Daoy (cell line): ENCODE measurements around the gene GARNL3. TPM values are rescaled to one million over a fixed set of nuclear protein-coding genes. Genes with fewer than 3 reads are reported as not detected.

Source experiments
- DNase-seq: peaks from one replicate; pipeline ENCODE4 v3.0.0-alpha.2; 2015; ENCODE audit warnings: low read depth
- total RNA-seq: library from RNA; depleted of rRNA; stranded (reverse); fragments of >200 nt; shearing (Covaris generic); gene quantifications from 2 replicates; pipeline ENCODE4 v1.2.3, GENCODE V29; 2014

GARNL3 gene
- total RNA-seq, 1 experiment from 2014 or later: 3.5 TPM

DNA sequence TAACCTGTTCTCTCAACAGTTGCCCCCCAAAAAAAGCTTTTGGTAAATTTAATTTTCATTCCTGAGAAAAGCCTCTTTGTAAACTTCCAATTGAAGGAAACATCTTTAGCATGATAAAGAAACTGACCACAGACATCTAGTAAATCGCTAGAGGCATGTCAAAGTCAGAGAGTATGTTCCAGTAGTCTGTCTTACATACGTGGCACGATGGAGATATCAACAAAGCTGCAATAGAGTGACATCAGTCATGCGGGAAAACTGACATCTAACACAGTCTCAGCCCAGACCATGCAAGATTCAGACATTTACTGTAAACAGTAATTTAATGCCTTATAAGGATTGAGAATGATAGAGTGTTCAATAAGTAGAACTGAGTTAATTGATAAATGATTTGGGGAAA, 45.1 kb downstream of the GARNL3 start:
- DNase-seq: no peak

DNA sequence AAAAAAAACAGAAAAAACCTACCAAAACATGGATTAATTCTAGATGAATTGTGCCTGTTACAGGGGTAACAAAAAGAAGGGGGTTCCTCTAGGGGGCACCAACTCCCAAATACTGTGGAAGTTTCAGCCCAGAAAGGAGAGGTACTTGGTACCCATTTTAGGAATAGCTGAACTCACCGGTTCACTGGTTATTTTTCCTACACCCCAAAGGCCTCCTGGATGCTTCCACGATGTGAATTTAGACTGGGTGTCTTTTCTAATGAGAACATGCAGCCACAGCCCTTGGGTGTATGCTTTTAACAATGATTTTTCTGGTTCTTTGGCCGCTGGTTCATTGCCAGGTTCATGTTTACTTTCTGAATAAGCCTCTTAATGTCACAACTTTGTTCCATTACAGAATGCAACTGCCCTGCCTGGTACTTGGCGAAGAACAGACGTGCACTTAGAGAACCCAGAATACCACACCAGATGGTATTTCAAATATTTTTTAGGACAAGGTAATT, 46.7 kb downstream of the GARNL3 start:
- DNase-seq: peak; percentile 70

DNA sequence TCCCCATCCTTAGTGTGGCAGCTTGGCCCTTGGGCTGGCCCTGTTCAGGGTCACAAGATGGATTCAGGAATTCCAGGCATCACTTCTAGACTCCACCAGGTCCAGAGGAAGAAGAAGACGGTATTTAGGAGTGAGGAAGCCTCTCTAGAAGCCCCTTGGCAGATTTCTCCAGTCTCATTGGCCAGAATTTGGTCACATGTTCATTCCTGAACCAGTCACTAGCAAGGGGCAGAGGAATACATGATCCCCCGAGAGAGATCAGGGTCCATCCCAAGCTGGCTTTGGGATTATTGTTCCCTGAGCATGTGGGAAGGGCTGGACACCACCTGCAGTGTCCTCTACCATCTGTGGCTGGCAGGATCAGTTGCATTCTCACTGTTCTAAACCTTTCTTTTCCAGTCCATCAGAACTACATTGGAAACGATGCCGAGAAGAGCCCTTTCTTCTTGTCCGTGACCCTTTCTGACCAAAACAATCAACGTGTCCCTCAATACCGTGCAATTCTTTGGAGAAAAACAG, 48.5 kb downstream of the GARNL3 start:
- no peak for DNase-seq

DNA sequence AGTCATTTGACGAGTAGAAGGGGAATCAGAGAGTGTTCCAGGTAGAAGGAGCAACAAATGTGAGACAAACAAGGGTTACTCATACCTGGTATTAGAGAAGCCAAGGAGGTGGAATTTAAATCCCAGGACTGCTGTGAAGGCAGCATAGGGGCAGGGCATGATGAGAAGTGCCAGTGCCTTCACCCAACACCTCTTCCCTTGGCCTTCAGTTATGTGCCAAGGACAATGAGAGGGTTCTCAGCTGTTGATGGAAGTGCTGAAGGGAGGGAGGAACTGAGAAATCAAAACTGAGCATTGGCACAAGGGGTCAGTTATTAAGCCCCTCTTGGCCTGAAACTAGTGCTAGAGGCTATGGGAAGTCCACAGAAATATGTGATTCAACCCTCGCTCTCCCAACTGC, 50.3 kb downstream of the GARNL3 start:
- no peak for DNase-seq

DNA sequence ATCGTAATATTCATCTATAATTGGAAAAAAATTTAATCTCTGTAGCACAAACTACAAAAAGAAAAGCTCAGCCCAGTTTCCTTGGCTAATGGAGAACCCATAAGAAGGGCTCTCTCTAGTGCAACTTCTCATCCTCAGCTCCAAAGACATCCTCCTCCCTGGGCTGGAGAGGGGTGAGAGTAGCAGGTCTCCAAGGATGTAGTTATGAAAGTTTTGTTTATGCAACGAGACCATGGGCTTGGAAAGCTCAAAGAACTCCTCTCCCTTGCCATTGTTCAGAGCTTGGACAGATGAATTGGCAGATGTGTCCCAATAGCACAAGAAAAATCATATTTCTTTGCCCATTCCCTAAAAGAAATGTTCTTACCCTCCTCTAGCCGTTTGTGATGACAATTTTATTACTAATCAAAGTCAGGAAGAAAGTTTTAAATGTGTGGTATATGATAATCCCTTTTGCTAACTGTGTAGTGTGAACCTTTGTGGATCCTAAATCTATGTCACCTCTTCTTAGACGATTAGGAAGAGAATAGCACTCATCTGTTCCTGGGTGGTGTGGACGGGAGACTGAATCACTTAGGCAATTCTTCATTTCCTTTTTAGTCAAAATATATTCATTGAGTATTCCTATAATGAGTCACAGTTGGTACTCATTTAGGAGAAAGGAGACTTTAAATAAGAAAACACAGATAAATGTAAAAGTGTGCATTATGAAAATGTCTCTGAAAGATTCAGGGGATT, 52.2 kb downstream of the GARNL3 start:
- no peak for DNase-seq

DNA sequence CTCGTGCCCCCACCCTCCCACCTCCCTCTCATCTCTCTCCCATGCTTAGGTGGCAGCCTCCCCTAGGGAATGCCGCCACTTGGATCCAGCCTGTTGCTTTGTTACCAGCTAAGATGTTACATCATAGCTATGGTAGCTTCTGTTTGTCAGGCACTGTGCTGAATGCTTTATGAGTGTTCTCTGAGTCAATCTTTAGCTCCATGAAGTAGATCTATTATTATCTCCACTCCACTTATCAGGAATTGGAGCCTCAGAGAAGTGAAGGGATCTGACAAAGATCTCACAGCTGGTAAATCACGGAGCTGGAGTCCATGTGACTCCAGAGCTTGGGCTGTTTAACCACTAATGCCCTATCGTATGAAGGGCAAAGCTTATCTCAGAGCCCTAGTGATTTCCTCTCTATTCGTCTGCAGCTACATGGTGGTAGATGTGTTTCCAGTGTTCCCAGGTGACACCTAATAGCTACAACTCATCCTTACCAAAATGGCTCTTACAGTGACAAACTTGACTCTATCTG, 54.1 kb downstream of the GARNL3 start:
- DNase-seq: peak; percentile 18

DNA sequence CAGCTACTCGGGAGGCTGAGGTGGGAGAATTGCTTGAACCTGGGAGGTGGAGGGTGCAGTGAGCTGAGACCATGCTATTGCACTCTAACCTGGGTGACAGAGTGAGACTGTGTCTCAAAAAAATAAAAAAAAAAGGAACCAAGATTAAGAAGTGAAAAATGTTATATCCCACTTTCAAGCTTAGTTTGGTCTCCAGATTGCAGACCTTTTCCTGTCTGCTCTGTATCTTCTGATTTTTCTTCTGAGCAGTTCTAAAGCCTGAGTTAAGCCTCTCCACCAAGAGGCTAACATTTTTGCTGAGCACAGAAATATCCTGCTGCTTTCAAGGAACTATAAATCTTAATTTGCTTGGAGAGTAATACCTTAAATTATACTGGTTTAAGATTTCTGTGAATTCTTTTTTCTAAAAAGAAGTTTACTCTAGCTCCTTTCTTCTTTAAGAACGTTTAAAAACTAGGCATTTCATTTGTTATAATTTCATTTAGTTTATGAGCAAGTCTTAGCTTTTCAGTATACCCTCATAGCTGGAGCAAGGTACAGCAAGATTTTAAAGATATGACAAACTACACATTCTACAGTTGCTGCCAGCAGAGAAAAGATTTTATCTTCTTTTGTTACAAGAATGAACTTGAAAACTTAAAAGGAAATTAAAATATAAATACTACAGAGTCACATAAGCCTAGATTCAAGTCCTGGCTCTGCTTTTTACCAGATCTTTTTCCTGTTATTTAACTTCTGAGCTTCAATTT, 55.0 kb downstream of the GARNL3 start:
- DNase-seq: no peak

DNA sequence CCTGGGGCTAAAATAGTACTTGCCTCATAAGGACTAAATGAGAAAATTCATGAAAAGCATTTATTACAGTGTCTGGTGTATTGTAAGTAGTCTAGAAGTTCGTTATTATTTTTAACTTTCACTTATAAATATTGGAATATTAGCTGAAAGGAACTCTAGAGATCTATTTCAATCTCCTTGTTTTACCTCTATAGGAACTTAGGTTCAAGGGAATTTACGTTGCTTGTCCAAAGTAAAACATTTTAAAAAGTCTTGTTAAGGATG, 55.5 kb downstream of the GARNL3 start:
- DNase-seq: no peak

DNA sequence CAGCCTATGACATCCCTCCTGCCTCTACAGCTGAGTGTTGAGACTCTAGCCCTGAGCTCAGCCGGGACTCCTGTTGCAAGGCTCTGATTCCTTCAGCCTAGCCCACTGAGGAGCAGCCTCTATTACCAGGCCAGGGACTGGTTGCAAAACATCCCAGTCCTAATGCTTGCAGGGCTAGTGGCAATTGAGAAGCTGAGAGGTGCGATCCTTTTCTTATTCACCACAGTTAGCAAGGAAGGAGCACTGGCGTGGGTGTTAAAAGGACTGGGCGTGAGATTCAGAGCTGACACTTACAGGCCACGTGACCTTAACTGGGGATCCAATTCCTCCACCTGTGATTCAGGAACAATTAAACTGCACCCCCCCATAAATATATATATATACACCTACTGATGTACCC, 58.8 kb downstream of the GARNL3 start:
- no peak for DNase-seq

DNA sequence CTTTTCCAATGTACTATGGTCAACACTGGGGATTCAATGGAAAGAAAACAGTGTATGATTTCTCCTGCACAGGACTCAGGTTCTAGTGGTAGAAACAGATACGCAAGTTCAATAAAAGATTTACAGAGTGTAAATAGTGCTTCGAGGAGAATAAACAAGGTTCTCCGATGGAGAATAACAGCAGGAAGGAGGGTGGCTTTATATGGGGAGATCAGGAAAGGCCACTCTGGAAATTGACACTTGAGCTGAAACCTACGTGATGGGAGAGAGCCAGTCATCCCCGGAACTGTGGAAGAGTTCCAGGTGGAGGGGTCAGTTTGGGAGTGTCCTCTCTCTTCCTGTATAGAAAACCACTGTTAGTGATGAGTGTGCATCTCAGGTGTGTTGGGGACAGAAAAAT, 65.9 kb downstream of the GARNL3 start:
- DNase-seq: no peak

DNA sequence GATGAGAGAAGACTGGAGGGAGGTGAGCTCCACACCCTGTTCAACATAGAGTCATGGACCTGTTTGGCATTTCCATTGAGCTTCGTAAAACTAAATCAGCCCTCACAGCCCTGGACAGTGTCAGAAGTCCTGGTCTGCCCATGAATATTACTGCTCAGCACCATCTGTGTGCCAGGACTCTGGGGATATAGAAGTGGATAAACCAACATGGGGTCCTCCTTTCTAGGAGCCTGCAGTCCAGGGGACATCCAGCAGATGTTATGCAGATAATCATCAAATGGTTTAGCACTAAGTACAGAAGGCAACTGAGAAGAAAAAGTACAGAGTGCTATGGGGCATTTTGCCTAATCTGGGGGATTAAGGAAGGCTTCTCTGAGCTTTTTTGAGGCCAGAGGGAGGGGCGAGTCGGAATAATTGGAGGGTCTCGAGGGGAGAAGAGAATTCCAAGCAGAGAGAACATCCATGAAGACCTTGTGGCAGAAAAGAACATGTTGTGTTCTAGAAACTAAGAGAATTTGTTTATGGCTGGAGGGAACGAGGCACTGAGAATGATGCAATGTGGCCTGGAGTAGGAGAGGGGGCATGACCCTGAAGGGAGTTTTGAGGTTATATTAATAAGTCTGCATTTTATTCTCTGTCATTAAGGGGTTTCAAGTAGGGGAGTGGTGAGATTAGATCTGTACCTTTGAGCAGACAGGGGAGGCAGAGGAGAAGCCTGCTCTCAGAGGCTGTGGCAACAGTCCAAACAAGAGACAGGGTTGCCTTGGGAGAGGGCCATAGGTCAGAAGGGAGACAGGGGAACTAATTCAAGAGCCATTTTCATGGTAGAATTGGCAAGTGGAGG, 68.9 kb downstream of the GARNL3 start:
- DNase-seq: no peak

DNA sequence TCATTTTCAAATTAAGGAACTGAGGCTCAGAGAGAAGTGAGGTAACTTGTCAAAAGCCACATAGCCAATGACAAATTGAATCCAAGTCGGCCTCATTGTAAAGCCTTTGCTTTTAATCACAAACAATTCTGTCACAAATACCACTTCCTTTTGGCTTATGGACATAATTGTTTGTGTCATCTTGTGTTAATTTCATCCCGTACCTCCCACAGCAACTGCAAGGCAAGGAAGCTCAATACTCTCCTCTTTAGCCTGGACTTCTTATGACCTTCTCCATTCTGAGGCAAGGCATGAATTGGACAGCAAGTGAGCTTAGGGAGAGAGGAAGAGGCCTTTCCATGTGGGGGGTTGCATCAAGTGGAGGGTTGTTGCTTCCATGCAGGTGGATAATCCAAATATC, 70.2 kb downstream of the GARNL3 start:
- no peak for DNase-seq

DNA sequence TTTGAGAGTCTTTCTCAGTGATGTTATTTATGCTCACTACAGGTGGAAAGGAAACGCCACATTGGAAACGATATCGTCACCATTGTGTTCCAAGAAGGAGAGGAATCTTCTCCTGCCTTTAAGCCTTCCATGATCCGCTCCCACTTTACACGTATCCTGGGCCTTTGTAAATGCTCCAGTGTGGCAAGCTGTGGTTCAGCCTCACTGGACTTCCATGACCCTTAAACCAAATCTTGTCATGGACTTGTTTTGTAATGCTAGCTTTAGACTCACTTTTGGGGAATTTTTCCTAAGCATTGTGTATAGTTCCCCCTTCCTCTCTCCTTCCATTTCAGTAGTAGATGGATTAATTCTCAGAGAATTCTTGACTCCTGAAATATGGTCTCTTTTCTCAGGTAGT, 71.5 kb downstream of the GARNL3 start:
- peak; percentile 17 for DNase-seq

DNA sequence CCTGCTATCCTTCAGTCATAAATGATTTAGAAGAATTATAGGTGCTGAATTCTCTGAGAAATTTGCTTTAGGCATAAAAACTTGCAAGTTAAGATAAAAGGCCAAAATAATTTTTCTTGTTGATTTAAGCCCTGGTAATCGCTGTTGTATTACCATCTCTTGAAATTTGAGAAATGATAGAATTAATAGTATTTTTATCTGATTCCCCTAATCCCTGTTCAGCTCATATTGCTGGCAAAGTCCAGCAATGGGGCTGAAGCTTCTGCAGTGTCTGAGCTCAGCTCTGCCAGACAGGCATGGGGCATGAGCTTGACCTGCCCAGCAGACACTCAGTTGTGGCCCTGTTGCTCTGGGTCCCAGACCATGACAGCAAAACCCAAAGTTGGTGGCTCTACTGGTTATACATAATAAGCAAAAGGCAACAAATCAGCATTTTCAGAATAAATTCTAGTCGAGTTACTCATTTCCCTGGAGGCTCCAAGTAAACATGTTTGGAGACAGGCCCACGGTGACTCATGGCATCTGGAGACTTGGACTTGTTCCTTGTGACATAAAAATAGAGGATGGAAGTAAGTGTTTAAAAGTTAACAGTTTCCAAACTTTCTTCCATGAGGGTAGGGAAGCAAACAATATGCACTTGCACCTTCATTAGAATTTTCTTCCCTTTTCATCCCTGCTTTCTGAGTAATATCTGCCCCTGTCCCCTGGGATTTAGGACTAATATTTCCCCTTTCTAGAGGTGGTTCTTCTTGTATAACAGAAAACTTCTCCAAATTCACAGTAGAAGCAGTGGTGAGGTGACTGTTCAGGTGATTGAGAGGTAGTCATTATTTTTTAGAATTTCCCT, 72.2 kb downstream of the GARNL3 start:
- DNase-seq: peak; percentile 92

DNA sequence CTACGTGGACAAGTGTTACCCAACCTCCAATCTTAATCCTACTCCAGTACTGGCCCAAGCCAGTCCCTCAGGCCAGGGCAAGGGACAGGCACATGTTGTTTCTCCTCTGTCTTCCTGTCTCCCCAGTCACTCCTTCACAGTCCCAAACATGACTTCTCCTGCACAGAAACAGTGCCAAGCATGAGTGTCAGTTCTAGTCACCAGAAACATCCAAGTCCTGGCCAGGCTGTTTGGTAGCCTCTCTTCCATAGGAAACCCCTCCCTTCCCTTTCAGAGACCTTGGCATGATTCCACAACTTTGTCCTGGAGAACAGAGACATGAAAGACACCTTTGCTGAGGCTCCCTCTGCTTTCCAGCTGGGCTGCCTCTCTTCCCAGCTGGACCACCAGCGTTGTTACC, 76.1 kb downstream of the GARNL3 start:
- no peak for DNase-seq

DNA sequence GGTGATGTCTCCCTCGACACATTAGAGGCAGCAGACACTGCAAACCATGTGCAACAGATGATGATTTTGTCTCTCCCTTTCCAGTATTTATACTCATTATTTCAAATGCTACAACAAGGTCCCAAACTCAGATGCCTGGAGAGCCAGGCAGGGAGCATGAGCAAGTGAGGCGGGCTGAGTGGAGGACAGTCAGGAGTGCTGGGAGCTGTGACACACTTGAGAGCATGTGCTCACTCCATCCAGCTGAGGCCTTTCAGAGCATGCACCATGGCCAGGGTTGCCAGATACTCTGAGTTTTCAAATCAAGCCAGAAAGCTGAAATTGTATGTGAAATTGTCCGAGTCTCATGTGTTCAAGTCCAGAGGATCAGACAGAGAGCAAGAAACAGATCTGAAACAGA, 76.6 kb downstream of the GARNL3 start:
- no peak for DNase-seq

DNA sequence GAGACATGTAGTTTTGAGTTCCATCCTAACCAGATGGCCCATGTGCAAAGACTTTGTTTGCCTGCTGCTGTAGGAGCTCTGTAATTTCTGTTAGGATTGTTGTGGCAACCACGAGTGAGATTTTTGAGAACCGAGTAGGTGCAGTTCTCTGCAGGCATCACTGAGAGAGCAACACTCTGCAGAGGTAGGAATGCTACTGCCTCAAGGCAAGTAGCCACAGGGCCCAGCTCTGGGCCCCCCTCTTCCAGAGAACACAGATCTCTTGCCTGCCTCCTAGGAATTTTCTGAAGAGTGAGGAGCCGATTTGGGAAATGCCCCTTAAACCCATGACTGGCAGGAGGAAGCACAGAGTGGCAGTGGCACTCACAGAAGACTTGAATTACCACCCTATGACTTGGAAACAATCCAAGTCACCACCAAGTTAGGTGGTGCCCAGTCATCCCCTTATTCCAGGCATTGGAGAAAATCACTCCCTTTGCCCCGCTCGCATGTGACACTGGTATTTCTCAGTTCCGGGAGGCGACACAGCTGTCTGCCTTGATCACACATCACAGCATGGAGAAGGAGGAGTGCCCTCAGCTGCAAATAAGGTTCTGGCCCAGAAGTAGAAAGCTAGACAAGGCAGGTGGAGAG, 79.9 kb downstream of the GARNL3 start:
- DNase-seq: no peak

DNA sequence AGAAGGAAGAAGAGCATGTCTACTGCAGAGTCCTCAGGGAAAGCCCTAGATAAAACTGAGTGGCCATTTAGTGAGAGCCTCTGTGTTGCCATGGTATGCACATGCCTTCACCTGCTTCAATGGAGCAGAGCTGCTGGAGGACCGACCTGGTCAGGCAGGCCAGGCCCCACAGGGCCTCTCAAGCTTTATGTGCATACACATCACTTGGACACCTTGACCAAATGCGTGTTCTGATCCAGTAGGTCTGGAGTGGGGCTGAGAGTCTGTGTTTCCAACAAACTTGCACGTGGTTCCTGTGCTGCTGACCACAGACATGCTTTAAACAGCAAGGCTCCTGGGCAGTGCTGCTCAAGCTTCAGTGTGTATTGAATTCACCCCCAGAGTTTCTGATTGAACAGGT, 81.0 kb downstream of the GARNL3 start:
- no peak for DNase-seq

DNA sequence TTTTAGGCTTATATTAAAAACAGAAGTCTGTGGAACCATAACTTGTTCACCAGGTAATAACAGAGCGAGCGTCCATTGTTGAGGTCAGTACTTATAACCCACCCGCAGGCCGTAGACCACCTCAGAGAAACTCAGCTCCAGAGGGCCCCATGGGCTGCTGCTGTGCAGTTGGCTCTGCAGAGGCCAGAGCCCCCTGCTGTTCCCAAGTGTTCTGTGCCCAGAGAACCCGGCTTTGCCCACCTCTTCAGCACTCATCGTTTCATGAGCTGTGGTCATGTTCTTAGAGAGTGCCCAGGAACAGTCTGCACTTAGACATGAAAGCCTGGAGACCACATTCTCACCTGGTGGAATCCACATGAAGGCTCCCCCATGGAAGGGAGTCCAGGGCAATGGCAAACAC, 82.0 kb downstream of the GARNL3 start:
- DNase-seq: no peak

DNA sequence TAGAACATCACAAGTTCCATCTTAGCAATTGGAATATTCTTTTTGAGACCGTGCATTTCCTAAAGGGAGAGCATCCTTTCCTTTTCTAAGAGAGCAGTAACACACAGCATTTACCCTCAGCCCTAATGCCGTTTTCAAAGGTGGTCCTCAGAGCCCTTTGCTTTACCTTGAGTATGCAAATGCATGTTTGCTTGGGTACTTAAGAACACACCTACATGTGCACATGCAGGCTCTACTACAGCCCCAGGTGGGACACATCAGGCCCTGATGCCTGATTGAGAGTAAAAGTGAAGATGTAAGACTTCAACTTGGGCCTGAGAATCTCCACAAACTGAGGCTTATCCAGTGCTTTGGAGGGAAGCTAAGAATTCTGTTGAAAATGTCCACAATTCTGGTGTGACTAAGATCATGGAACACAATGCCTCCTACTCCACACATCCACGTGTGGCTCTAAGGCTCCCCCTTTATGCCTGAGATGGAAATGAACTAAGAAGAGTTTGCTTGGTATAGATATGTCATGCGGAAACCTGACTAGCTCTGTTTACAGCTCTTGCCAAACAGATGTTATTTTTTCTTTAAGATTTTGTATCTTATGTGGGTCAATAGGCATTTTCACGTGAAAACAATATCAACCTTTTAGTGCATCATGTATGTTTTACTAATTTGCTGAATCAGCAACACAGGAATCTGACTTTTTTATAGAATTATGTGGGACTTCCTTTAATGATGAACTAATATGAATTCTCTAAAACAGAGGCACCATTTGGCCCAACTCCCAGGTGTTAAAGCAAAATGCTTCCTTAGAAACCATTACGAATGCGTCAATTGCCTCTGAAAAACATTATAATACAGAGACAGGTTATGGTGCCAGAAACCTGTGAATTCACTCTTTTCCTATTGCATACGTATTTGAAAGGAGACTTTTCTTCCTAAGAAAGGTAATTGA, 83.5 kb downstream of the GARNL3 start:
- peak; percentile 33 for DNase-seq
